Osteoblast (primary cell): ENCODE data around the gene PRDX3. TPM values are rescaled to one million over a fixed set of nuclear protein-coding genes. Genes with fewer than 3 reads are reported as not detected.

Experiments used
- DNase-seq: peaks from one replicate; pipeline ENCODE4 v3.0.0; 2011; ENCODE audit warnings: low spot score, mixed read lengths; ENCODE audit not compliant: insufficient read length; ENCODE audit errors: missing footprints
- H2AFZ ChIP-seq: 2 replicates; pipeline ENCODE4 v1.6.0; 2011; ENCODE audit warnings: mild to moderate bottlenecking, low read length
- H3K27ac ChIP-seq: 2 replicates; pipeline ENCODE4 v1.5.1; 2011; ENCODE audit warnings: mild to moderate bottlenecking, low read depth, low read length, moderate library complexity
- H3K27me3 ChIP-seq: 2 replicates; pipeline ENCODE4 v1.6.0; 2012; ENCODE audit warnings: mild to moderate bottlenecking, control low read depth, inconsistent platforms, low read length, moderate library complexity; ENCODE audit not compliant: insufficient read depth
- H3K36me3 ChIP-seq: 2 replicates; pipeline ENCODE4 v1.5.1; 2011; ENCODE audit warnings: mild to moderate bottlenecking, low read length, control low read depth, moderate library complexity; ENCODE audit not compliant: insufficient read depth
- H3K4me1 ChIP-seq: 2 replicates; pipeline ENCODE4 v1.5.1; 2011; ENCODE audit warnings: mild to moderate bottlenecking, low read length, control low read depth, moderate library complexity; ENCODE audit not compliant: insufficient read depth
- H3K4me2 ChIP-seq: 2 replicates; pipeline ENCODE4 v1.6.0; 2011; ENCODE audit warnings: mild to moderate bottlenecking, low read length; ENCODE audit not compliant: insufficient read depth
- H3K4me3 ChIP-seq: fragments of 200-600 bp; sonication (generic); 3 replicates; pipeline ENCODE4 v1.5.1; 2012; ENCODE audit warnings: mild to moderate bottlenecking, low read length, inconsistent platforms; ENCODE audit not compliant: insufficient read depth
- H3K79me2 ChIP-seq: 2 replicates; pipeline ENCODE4 v1.6.0; 2012; ENCODE audit warnings: mild to moderate bottlenecking, low read length, control low read depth, inconsistent platforms; ENCODE audit not compliant: insufficient read depth
- H3K9me3 ChIP-seq: 2 replicates; pipeline ENCODE4 v1.5.1; 2011; ENCODE audit warnings: low read depth, low read length, control low read depth
- H4K20me1 ChIP-seq: 2 replicates; pipeline ENCODE4 v1.6.0; 2012; ENCODE audit warnings: mild to moderate bottlenecking, low read length, control low read depth; ENCODE audit not compliant: insufficient read depth
- CTCF ChIP-seq: IDR thresholded peaks from 2 replicates; pipeline ENCODE4 v1.5.1; 2011; ENCODE audit warnings: mild to moderate bottlenecking, low read depth, low read length, moderate library complexity; ENCODE audit errors: extremely low read depth
- total RNA-seq: library from RNA; depleted of rRNA; stranded (reverse); fragments of >200 nt; gene quantifications from 2 replicates; pipeline ENCODE4 v1.2.3, GENCODE V29; 2012

Gene PRDX3
- total RNA-seq, 1 donor: 119 TPM

DNA sequence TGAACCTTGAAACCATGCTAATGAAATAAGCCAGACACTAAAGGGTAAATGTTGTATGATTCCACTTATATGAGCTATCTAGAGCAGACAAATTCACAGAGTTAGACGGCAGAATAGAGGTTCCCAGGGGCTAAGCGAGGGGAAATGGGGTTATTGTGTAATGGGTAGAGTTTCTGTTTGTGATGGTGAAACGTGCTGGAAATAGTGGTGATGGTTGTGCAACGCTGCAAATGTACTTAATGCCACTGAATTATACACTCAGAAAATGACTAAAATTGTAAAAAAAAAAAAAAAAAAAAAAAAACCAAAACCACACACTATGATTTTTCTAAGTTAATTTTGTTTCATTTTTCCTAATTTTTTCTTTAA, 43.1 kb downstream of the PRDX3 start:
- no peak for DNase-seq
- Histone ChIP-seq H3K4me3 (peak overlapping the region; percentile 1), H4K20me1 (peaks cover 2% of the 10 kb centered on the region), H3K4me2 (peak overlapping the region; percentile 63), H3K27me3 (no peaks in the 10 kb centered on the region), H3K79me2 (peaks cover 4% of the 10 kb centered on the region), H3K36me3 (peaks cover 28% of the 10 kb centered on the region), H3K4me1 (peaks cover 22% of the 10 kb centered on the region), H2AFZ (peak overlapping the region; percentile 20), H3K9me3 (no peaks in the 10 kb centered on the region), H3K27ac (peak overlapping the region; percentile 91)
- no peak for TF ChIP-seq CTCF

DNA sequence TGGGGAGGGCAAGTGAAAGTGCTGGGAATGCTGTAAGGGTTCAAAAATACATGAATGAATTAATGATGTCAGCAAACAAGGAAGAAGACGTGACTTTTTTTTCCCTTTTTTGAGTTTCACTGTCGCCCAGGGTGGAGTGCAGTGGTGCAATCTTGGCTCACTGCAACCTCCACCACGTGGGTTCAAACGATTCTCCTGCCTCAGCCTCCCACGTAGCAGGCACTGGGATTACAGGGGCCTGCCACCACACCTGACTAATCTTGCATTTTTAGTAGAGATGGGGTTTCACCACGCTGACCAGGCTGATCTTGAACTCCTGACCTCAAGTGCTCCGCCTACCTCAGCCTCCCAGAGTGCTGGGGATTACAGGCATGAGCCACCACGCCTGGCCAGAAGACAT, 44.7 kb downstream of the PRDX3 start:
- DNase-seq: no peak
- H3K27me3 ChIP-seq: no peaks in the 10 kb centered on the region
- peaks cover 4% of the 10 kb centered on the region for H3K79me2 ChIP-seq
- no peaks in the 10 kb centered on the region for H3K9me3 ChIP-seq
- no peak overlapping the region for H2AFZ ChIP-seq
- no peak overlapping the region for H3K4me2 ChIP-seq
- H4K20me1 ChIP-seq: peaks cover 2% of the 10 kb centered on the region
- peaks cover 41% of the 10 kb centered on the region for H3K36me3 ChIP-seq
- H3K27ac ChIP-seq: no peak overlapping the region
- no peak overlapping the region for H3K4me3 ChIP-seq
- TF ChIP-seq CTCF: no peak
- peaks cover 22% of the 10 kb centered on the region for H3K4me1 ChIP-seq

DNA sequence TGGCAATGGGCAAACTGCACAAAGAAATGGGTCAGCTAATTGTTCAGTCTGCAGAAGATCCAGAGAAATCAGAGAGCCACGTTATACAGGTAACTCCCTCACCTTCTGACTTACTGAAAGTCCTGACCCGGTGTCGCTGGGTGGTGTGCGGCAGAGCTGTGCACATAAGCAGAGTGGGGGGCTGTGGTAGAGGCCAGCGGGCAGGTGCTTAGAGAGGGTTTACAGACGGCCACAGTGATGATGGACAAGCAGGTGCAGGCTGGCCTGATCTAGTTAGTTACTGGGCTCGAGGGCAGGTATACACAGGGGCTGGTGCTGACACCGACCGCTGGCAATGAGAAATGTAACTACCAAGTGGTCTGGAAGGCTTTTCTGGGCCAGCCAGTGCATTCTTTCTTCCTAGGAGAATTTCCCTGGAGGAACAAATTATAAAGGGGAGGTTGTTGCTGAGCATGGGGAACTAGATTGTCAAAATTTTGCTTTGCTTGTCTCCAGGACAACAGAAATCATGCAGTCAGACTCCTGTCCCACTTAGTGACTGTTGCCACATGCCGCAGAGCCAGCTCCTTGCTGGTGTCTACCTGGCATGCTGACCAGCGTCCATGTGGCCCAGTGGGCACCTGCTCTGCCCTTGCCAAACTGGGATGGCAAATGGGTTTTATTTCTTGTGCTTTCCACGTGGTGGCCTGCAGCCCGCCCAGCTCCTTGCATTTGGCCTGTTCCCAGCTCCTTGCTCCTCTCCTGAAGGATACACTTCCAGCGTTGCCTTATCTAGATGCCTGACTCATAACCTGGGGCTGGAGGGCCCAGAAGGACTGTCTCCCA, 45.9 kb downstream of the PRDX3 start:
- DNase-seq: no peak
- no peaks in the 10 kb centered on the region for H3K27me3 ChIP-seq

More for the DNA sequence above, 45.9 kb downstream of the PRDX3 start:
- peaks cover 22% of the 10 kb centered on the region for H3K4me1 ChIP-seq
- no peak overlapping the region for H2AFZ ChIP-seq
- no peak overlapping the region for H3K4me3 ChIP-seq
- peaks cover 2% of the 10 kb centered on the region for H4K20me1 ChIP-seq
- peaks cover 45% of the 10 kb centered on the region for H3K36me3 ChIP-seq
- H3K79me2 ChIP-seq: peaks cover 4% of the 10 kb centered on the region
- no peak overlapping the region for H3K27ac ChIP-seq
- TF ChIP-seq CTCF: no peak
- H3K9me3 ChIP-seq: no peaks in the 10 kb centered on the region
- H3K4me2 ChIP-seq: no peak overlapping the region
